ENCODE results near the gene ZBTB20.

The ZBTB20 gene

DNA sequence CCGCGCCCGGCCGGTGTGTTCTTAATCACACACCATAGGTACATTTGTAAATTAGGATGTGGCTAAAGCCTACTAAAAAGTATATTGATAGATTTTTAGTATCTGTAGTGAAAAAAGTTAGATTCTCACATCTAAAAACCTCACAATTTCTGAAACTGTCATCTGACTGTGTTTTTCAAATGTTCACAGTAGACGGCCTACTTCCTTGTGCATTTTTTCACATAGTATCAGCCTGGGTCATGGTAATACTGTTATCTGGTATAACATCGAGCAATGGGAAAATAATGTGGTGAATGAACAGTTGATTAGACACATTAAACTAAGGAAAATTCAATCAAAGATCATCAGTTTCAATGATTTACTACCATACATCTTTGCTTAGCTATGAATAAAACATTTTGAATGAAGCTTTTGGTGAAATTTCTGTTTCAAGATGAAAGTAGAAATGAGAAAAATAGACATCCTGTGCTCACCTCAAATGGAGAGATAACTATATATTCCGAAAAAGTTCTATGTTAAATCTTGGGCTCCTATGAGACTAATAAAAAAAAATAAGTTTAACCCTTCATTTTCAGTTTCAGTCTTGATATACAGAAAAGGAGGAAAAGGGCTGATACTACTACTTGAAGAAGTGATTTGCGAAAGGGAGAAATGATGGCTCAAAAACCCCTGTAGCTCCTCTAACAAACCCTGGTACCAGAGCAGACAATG, 262.7 kb downstream of the ZBTB20 start:
- Mint-ChIP-seq H3K9me3 (no peaks in the 10 kb centered on the region), H3K27ac (no peak overlapping the region), H3K27me3 (no peaks in the 10 kb centered on the region), H3K4me1 (peaks cover 12% of the 10 kb centered on the region), H3K4me3 (no peak overlapping the region), H3K36me3 (peaks cover 13% of the 10 kb centered on the region)
- DNase-seq (ENCODE audit: low spot score in 2 of 2) = no peak
- ATAC-seq (ENCODE audit: low read depth) = no peak

DNA sequence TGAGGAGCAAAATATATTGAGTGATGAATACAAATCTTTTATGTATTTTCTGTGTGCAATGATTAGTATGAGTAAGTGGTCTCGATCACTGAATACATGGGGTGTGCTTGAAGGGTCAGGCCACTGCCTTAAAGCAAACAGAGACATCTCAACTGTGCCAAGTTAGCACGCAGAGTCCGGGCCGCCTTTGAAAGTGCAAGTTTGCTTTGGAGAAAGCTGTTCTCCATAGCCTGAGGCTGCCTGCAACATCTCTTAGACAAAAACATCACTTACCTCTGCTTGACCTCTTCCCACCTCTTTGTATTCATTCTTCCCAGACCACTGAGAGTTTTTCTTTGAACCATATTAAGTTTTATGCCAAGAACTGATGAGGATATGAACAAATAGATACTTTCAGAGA, 267.0 kb downstream of the ZBTB20 start:
- no peaks in the 10 kb centered on the region for H3K9me3 Mint-ChIP-seq
- ATAC-seq (ENCODE audit: low read depth) (no peak), DNase-seq (ENCODE audit: low spot score in 2 of 2) (no peak)
- H3K4me3 Mint-ChIP-seq = no peak overlapping the region
- H3K36me3 Mint-ChIP-seq = peaks cover 9% of the 10 kb centered on the region
- no peak overlapping the region for H3K27ac Mint-ChIP-seq
- H3K27me3 Mint-ChIP-seq = no peaks in the 10 kb centered on the region
- peaks cover 3% of the 10 kb centered on the region for H3K4me1 Mint-ChIP-seq

DNA sequence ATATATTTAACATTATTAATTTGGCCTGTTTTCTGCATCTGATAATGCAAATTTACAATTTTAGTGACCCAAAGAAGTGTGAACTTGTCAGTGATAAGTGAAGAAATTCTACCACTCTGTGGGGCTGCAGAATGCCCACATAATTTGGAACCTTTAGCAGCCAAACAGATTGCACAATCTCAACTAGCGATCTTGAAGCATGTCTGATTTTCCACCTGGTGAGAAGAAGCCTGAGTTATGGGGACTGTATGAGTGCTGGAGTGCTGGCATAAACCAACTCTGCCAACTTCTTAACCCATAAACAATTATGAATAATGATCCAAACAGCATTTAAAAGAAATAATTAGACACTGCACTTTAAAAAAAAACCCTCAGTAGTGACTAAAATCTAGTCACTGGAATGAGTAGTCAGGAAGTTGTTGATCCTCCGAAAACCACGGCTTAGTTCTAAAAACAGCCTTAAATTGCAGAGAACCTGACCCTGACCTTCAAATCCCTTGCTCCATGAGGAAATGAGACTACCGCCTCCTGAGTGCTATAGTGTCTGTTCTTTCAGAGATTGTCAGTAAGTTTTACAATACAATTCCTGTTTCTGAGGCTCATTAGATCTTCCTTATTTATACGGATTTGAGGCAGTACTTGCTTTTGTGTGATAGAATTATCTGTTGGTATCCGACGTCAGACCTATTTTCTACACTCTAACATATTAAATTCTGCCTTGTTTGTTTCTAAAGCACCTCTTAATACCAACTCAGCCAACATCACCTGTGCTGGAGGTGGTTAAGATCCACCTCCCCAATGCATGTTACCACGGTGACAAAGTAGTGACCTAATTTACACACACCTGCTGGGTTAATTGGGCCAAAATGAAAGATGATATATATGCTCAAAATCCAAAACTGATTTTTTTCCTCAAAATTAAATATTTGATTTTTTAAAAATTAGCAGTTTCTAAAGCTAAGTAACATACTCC, 267.7 kb downstream of the ZBTB20 start:
- DNase-seq (ENCODE audit: low spot score in 2 of 2) = no peak
- H3K27me3 Mint-ChIP-seq = no peaks in the 10 kb centered on the region
- no peak overlapping the region for H3K27ac Mint-ChIP-seq
- no peak for ATAC-seq (ENCODE audit: low read depth)
- no peaks in the 10 kb centered on the region for H3K9me3 Mint-ChIP-seq
- peaks cover 6% of the 10 kb centered on the region for H3K4me1 Mint-ChIP-seq
- peaks cover 11% of the 10 kb centered on the region for H3K36me3 Mint-ChIP-seq
- H3K4me3 Mint-ChIP-seq = no peak overlapping the region

DNA sequence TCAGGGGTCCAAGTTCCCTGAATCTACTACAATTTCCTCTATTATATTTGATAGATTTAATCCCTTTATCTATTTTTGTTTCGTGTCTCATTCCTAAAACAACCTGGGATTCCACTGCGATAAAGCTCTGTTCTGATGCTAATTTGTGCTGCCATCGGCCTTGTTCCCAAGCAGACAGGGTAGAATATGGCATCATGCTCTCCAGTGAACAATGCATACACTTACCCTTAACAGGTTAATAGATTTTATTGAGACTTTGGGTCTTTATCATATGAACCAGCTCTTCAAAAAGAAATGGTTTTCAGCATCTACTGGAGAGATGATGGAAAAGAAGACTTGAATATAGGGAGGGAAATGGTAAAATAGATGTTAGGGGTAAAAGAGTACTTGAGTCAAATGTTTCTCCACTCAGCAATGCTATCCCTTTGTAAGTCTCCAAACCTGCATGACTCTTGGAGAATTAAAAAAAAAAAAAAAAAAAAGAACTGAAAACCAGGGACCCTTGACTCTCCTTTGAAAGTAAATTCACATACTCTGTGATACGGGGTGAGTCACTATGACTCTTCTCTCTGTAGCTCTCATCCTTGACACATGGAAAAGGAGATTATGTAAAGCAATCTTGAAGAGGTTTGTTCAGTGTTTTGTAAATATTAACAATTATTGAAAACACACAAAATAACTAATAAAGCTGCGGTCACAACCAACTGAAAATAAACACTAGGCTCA, 268.8 kb downstream of the ZBTB20 start:
- H3K4me1 Mint-ChIP-seq = peaks cover 6% of the 10 kb centered on the region
- DNase-seq (ENCODE audit: low spot score in 2 of 2) = no peak
- peaks cover 11% of the 10 kb centered on the region for H3K36me3 Mint-ChIP-seq

DNA sequence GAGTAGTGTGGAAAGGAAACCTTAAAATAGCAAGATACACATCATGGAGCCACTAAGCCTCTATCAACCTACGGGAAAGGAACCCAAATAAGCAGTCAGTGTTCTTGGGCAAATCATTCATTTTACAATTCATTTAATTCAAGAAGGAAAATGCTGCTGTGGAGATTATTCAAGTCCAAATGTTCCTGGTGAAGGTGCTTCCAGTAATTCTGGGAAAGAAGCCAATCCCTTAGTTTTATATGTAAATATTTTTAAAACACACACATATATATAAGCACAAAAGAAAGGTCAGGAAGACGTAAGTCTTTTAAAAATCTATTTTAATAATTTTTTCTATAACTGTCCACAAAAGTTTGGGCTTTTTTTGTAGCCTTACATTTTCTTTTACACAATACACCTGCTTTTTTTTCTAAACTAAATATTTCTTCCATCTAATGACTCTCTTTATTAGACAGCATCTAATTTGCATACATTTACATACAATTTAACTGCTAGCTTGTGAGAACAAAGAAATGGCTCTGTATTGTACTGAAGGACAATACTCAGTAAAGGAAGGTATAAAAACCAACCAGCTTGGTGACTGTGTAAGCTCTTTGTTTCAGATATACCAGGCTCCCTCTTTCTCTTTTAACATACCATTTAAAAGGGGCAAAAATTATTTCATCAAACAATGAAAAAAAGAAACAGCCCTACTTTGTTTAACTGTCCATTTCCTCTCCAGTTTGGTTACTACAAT, 269.5 kb downstream of the ZBTB20 start:
- Mint-ChIP-seq H3K27ac (no peak overlapping the region), H3K9me3 (no peaks in the 10 kb centered on the region), H3K27me3 (no peaks in the 10 kb centered on the region), H3K36me3 (peaks cover 11% of the 10 kb centered on the region), H3K4me1 (peaks cover 6% of the 10 kb centered on the region), H3K4me3 (no peak overlapping the region)
- no peak for DNase-seq (ENCODE audit: low spot score in 2 of 2)
- no peak for ATAC-seq (ENCODE audit: low read depth)

More for the DNA sequence above, 268.8 kb downstream of the ZBTB20 start:
- Mint-ChIP-seq H3K27ac (no peak overlapping the region), H3K9me3 (no peaks in the 10 kb centered on the region), H3K27me3 (no peaks in the 10 kb centered on the region), H3K4me3 (no peak overlapping the region)
- no peak for ATAC-seq (ENCODE audit: low read depth)

DNA sequence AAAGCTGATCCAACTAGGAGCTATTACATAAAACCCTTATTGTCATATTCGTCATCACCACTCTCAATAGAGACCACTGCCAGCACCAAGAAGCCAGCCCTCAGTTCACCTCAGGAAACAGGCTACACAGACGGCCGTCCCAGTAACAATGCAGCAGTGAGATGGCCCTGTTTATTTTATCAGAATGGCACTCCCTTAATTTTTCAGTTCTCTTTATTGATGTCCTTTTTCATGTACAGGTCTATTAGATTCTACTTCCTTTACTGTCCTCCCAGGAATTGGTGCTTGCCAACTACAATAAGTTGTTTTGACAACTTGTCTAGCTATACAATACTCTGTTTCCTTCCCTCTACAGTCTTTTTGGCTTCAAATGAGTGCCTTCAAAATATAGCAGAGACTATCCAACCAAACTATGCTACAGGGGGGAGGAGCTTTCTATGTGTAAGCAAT, 272.5 kb downstream of the ZBTB20 start:
- peaks cover 13% of the 10 kb centered on the region for H3K4me1 Mint-ChIP-seq
- DNase-seq (ENCODE audit: low spot score in 2 of 2) (no peak), ATAC-seq (ENCODE audit: low read depth) (no peak)
- peaks cover 14% of the 10 kb centered on the region for H3K36me3 Mint-ChIP-seq
- no peaks in the 10 kb centered on the region for H3K9me3 Mint-ChIP-seq
- no peak overlapping the region for H3K4me3 Mint-ChIP-seq
- H3K27ac Mint-ChIP-seq = no peak overlapping the region
- H3K27me3 Mint-ChIP-seq = no peaks in the 10 kb centered on the region

DNA sequence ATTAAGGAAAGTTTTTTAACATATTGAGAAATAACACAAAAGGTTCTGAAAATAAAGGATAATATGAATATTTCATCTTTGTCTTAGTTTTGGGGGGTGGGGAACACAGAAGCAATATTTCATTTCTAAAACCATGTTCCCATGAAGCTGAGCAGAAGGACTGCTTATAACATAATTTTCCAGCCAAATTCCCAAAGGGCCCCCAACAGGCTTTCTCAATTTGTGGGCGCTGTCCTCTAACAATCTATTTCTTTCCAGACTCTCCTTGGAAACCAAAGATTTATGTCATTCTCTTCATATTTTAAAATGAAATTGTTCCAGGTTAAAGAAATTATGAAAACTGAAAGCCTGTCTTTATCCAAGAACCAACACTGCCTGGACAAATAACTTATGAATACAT, 273.5 kb downstream of the ZBTB20 start:
- no peak for DNase-seq (ENCODE audit: low spot score in 2 of 2)
- H3K4me3 Mint-ChIP-seq = no peak overlapping the region
- ATAC-seq (ENCODE audit: low read depth) = no peak
- no peaks in the 10 kb centered on the region for H3K27me3 Mint-ChIP-seq
- H3K9me3 Mint-ChIP-seq = no peaks in the 10 kb centered on the region
- H3K4me1 Mint-ChIP-seq = peaks cover 13% of the 10 kb centered on the region
- no peak overlapping the region for H3K27ac Mint-ChIP-seq
- H3K36me3 Mint-ChIP-seq = peaks cover 11% of the 10 kb centered on the region

DNA sequence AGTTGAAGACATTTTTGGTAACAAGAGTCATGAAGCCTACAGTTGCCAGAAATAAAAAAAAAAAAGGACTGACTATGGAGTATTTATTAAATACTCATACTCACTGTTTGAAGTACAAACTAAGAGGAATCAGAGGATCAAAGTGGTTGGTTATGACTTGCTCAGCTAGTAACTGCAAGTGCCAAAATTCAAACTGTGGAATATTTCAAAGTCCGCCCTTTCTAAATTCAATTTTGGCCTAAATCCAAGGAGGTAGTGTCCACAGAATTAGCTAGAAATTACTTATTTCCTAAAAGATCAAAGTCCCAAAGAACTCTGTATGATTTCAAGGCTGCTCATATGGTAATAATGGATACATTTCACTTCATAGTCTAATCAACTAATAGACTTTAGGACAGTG, 274.5 kb downstream of the ZBTB20 start:
- H3K27ac Mint-ChIP-seq = no peak overlapping the region
- peaks cover 13% of the 10 kb centered on the region for H3K4me1 Mint-ChIP-seq
- no peaks in the 10 kb centered on the region for H3K27me3 Mint-ChIP-seq
- peaks cover 9% of the 10 kb centered on the region for H3K36me3 Mint-ChIP-seq
- no peak for DNase-seq (ENCODE audit: low spot score in 2 of 2)
- no peaks in the 10 kb centered on the region for H3K9me3 Mint-ChIP-seq
- H3K4me3 Mint-ChIP-seq = no peak overlapping the region
- ATAC-seq (ENCODE audit: low read depth) = no peak

DNA sequence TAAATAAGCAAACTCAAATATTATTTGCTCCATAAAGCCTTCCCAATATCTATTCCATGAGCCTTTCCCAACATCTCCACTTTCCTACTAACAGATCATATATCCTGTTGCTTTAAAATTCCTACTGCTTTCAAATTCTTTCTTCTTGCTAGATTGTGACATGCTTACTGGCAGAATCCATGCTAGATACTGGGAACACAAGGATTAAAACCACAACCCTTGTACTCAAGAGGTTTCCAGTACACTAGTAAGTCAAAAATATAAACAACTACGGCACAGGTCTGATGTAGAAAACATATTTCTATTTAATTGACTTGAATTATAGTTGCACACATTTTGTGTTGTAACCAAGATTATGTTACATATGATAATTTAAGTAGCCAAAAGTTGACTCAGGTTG, 275.0 kb downstream of the ZBTB20 start:
- Mint-ChIP-seq H3K4me1 (peaks cover 13% of the 10 kb centered on the region), H3K27ac (no peak overlapping the region), H3K27me3 (no peaks in the 10 kb centered on the region), H3K9me3 (no peaks in the 10 kb centered on the region), H3K4me3 (no peak overlapping the region), H3K36me3 (peaks cover 9% of the 10 kb centered on the region)
- DNase-seq (ENCODE audit: low spot score in 2 of 2) = no peak
- no peak for ATAC-seq (ENCODE audit: low read depth)

DNA sequence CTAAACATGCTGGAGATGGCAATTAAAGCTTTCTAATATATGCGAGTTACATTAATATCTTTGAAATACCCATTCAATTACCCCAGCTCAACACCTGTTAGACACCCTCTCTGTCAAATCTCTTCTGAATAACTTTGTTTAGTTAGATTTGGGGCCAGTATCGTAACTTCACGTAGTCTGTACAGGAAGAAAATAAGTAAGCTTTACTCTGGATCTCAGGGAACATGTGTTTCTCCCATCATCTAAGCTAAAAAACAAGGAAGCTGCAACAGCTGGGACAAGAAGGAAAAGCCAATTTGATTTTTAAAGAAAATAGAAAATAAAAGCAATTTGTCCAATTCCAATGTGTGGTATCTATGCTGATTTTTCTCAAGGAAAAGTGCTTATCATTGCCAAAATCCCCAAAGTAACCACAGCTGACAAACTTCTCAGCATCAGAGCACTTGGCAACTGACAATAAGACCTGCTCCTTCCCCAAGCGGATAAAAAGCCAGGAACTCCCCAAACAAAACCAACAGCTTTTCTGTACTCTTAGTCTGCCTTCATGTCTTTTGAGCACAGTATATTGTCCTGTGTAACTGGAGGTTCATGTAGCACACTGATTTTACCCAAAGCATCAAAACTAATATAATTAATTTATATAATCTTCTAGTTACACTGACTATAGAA, 279.1 kb downstream of the ZBTB20 start:
- no peaks in the 10 kb centered on the region for H3K9me3 Mint-ChIP-seq
- no peak overlapping the region for H3K27ac Mint-ChIP-seq
- peaks cover 15% of the 10 kb centered on the region for H3K4me1 Mint-ChIP-seq
- H3K4me3 Mint-ChIP-seq = no peak overlapping the region
- peaks cover 9% of the 10 kb centered on the region for H3K36me3 Mint-ChIP-seq
- no peaks in the 10 kb centered on the region for H3K27me3 Mint-ChIP-seq
- no peak for DNase-seq (ENCODE audit: low spot score in 2 of 2)
- ATAC-seq (ENCODE audit: low read depth) = no peak

DNA sequence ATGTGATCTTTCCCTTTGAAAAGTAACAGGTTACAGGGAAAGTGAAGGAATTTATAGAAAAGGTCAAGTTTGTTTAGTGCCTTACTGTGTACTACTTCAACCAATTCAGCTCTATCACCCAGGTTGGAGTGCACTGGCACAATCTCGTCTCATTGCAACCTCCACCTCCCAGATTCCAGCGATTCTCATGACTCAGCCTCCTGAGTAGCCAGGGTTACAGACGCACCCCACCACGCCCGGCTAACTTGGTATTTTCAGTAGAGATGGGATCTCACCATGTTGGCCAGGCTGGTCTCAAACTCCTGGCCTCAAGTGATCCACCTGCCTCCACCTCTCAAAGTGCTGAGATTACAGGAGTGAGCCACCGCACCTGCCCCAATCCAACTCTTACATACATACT, 279.7 kb downstream of the ZBTB20 start:
- Mint-ChIP-seq H3K4me3 (no peak overlapping the region), H3K9me3 (no peaks in the 10 kb centered on the region), H3K36me3 (peaks cover 9% of the 10 kb centered on the region), H3K4me1 (peaks cover 13% of the 10 kb centered on the region), H3K27me3 (no peaks in the 10 kb centered on the region), H3K27ac (no peak overlapping the region)
- DNase-seq (ENCODE audit: low spot score in 2 of 2) = no peak
- no peak for ATAC-seq (ENCODE audit: low read depth)

DNA sequence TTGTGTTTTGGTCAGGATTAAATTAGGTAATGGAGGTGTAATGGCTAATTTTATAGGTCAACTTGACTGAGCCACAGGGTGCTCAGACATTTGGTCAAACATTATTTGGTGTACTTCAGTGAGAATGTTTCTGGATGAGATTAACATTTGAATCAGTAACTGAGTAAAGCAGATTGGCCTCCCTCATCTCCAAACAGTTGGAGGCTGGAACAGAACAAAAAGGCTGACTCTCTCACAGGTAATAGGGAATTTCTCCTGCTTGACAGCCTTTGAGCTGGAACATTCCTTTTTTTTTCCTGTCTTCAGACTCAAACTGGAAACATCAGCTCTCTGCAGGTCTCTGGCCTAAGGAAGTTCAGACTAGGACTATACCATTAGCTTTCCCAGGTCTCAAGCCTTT, 280.7 kb downstream of the ZBTB20 start:
- Mint-ChIP-seq H3K27ac (no peak overlapping the region), H3K27me3 (no peaks in the 10 kb centered on the region), H3K9me3 (no peaks in the 10 kb centered on the region), H3K36me3 (peaks cover 4% of the 10 kb centered on the region), H3K4me1 (peaks cover 10% of the 10 kb centered on the region), H3K4me3 (no peak overlapping the region)
- ATAC-seq (ENCODE audit: low read depth) = no peak
- no peak for DNase-seq (ENCODE audit: low spot score in 2 of 2)

DNA sequence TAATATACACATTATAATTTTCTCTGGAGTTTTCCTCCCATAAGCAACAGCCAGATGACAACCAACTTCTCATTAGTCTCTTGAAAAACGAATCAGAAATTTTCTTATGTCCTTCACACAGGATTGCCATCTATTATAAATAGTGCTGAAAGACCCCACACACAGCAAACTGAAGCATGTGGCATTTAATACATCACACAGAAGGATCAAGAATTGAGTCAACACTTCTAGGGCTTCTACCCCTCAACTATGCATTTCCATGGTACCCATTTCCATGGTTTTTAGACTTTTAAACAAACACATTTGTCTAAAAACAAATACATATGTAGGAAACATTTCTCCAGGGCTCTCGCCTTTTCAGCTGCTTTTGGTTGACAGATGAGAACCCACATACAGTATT, 282.1 kb downstream of the ZBTB20 start:
- peaks cover 2% of the 10 kb centered on the region for H3K36me3 Mint-ChIP-seq
- no peak overlapping the region for H3K4me3 Mint-ChIP-seq
- H3K27me3 Mint-ChIP-seq = no peaks in the 10 kb centered on the region
- H3K9me3 Mint-ChIP-seq = no peaks in the 10 kb centered on the region
- H3K27ac Mint-ChIP-seq = no peak overlapping the region
- H3K4me1 Mint-ChIP-seq = peaks cover 16% of the 10 kb centered on the region
- ATAC-seq (ENCODE audit: low read depth) (no peak), DNase-seq (ENCODE audit: low spot score in 2 of 2) (no peak)
